Keratinocyte (primary cell): ENCODE measurements around the gene MTA1. TPM values are rescaled to one million over a fixed set of nuclear protein-coding genes. Genes with fewer than 3 reads are reported as not detected.

Experiments
- DNase-seq: peaks from one replicate; pipeline ENCODE4 v3.0.0-alpha.2; 2011; ENCODE audit warnings: low read depth, missing footprints, low spot score
- FAIRE-seq: peaks from 2 replicates; lab custom pipeline; 2011; peaks lifted over from hg19 to GRCh38; lab: Jason Lieb, UNC
- H2AFZ ChIP-seq: 2 replicates; pipeline ENCODE4 v1.6.0; 2012; ENCODE audit warnings: low read length, control low read depth, inconsistent platforms; ENCODE audit not compliant: control insufficient read depth
- H3K27ac ChIP-seq: 2 replicates; pipeline ENCODE4 v1.5.1; 2011; ENCODE audit warnings: low read length; ENCODE audit not compliant: control insufficient read depth, insufficient read depth
- H3K27me3 ChIP-seq: 3 replicates; pipeline ENCODE4 v1.6.0; 2011; ENCODE audit warnings: low read length; ENCODE audit not compliant: control insufficient read depth, insufficient read depth; ENCODE audit errors: extremely low read depth
- H3K36me3 ChIP-seq, 2 experiments: 2 replicates in 1 of 2; 3 replicates in 1 of 2; pipeline ENCODE4 v1.5.1; 2011; ENCODE audit warnings: low read length in 2 of 2, mild to moderate bottlenecking in 1 of 2; ENCODE audit not compliant: control insufficient read depth in 2 of 2, insufficient read depth in 2 of 2; ENCODE audit errors: extremely low read depth in 1 of 2
- H3K4me1 ChIP-seq: 3 replicates; pipeline ENCODE4 v1.5.1; 2011; ENCODE audit warnings: low read length; ENCODE audit not compliant: control insufficient read depth, insufficient read depth; ENCODE audit errors: extremely low read depth
- H3K4me2 ChIP-seq: 3 replicates; pipeline ENCODE4 v1.6.0; 2011; ENCODE audit warnings: low read depth, low read length; ENCODE audit not compliant: control insufficient read depth, insufficient read depth; ENCODE audit errors: extremely low read depth
- H3K4me3 ChIP-seq, 3 experiments: fragments of 200-600 bp in 1 of 3; sonication (generic) in 1 of 3; 2 replicates in 2 of 3; 3 replicates in 1 of 3; pipeline ENCODE4 v1.5.1; 2011 to 2016; ENCODE audit warnings: low read length in 3 of 3, mild to moderate bottlenecking in 3 of 3, control low read depth in 2 of 3, inconsistent platforms in 1 of 3, low read depth in 1 of 3, mixed read lengths in 1 of 3, mixed run types in 1 of 3, moderate library complexity in 1 of 3; ENCODE audit not compliant: control insufficient read depth in 2 of 3, insufficient read depth in 2 of 3; ENCODE audit errors: extremely low read depth in 1 of 3
- H3K79me2 ChIP-seq: 2 replicates; pipeline ENCODE4 v1.6.0; 2012; ENCODE audit warnings: low read length; ENCODE audit not compliant: control insufficient read depth, insufficient read depth
- H3K9ac ChIP-seq: 3 replicates; pipeline ENCODE4 v1.6.0; 2011; ENCODE audit warnings: low read length; ENCODE audit not compliant: control insufficient read depth, insufficient read depth; ENCODE audit errors: extremely low read depth
- H3K9me1 ChIP-seq: 3 replicates; pipeline ENCODE4 v1.6.0; 2011; ENCODE audit warnings: low read length; ENCODE audit not compliant: control insufficient read depth, insufficient read depth; ENCODE audit errors: extremely low read depth
- H3K9me3 ChIP-seq: 2 replicates; pipeline ENCODE4 v1.5.1; 2012; ENCODE audit warnings: low read depth, low read length; ENCODE audit not compliant: control insufficient read depth
- H4K20me1 ChIP-seq: 3 replicates; pipeline ENCODE4 v1.6.0; 2011; ENCODE audit warnings: low read length; ENCODE audit not compliant: control insufficient read depth, insufficient read depth; ENCODE audit errors: extremely low read depth
- EZH2 ChIP-seq: IDR thresholded peaks from one replicate; pipeline ENCODE4 v1.6.1; 2012; ENCODE audit warnings: inconsistent platforms, mild to moderate bottlenecking, low read length, moderate library complexity
- dilution Hi-C: fragments of 300-500 bp; cut with MboI; formaldehyde crosslinking; loops from one replicate; pipeline ENCODE4 v1.7.0; 2020; ENCODE audit warnings: low sequenced_read_pairs; ENCODE audit not compliant: extremely low pct_ligation_motif_present
- polyA plus RNA-seq, 5 experiments: library from polyadenylated mRNA; depleted of rRNA in 3 of 5; stranded (reverse) in 3 of 5; stranded (forward) in 1 of 5; unstranded in 1 of 5; fragments of >200 nt; gene quantifications; 1 replicate in 1 of 5; 2 replicates in 3 of 5; 3 replicates in 1 of 5; pipeline versions ENCODE4 v1.2.1 to v1.2.3, GENCODE V29; 2011 to 2012; ENCODE audit warnings: missing spikeins in 2 of 5, low read depth in 1 of 5, low replicate concordance in 1 of 5
- TF ChIP-seq, protein P1 (sequence below), 3 experiments: IDR thresholded peaks in 1 of 3; conservative IDR thresholded peaks in 1 of 3; optimal IDR thresholded peaks in 1 of 3; 2 replicates in 2 of 3; 3 replicates in 1 of 3; pipeline versions ENCODE3 to v1.5.1; 2011; ENCODE audit warnings: low read length in 3 of 3, mild to moderate bottlenecking in 3 of 3, moderate library complexity in 2 of 3, control low read depth in 1 of 3, inconsistent platforms in 1 of 3; ENCODE audit not compliant: insufficient read depth in 2 of 3; ENCODE audit errors: extremely low read depth in 1 of 3

Gene MTA1
- polyA plus RNA-seq, 1 donor (not counting 4 experiments of a cell fraction or from before 2014, with no cell fraction given), result 33.6 TPM

GRCh38 chr14:105500036-105500725, 80.6 kb downstream of the MTA1 start:
- Histone ChIP-seq H3K27ac (no peak overlapping the region), H3K36me3 (peaks cover 0 to 3% of the 10 kb centered on the region in 2 experiments), H2AFZ (no peak overlapping the region), H3K4me3 (no peak overlapping the region), H4K20me1 (no peaks in the 10 kb centered on the region), H3K27me3 (no peaks in the 10 kb centered on the region), H3K4me1 (peaks cover 6% of the 10 kb centered on the region), H3K9me1 (no peaks in the 10 kb centered on the region), H3K79me2 (no peaks in the 10 kb centered on the region), H3K9me3 (no peaks in the 10 kb centered on the region), H3K9ac (no peak overlapping the region), H3K4me2 (no peak overlapping the region)
- no peak for DNase-seq
- TF ChIP-seq, protein P1, sequence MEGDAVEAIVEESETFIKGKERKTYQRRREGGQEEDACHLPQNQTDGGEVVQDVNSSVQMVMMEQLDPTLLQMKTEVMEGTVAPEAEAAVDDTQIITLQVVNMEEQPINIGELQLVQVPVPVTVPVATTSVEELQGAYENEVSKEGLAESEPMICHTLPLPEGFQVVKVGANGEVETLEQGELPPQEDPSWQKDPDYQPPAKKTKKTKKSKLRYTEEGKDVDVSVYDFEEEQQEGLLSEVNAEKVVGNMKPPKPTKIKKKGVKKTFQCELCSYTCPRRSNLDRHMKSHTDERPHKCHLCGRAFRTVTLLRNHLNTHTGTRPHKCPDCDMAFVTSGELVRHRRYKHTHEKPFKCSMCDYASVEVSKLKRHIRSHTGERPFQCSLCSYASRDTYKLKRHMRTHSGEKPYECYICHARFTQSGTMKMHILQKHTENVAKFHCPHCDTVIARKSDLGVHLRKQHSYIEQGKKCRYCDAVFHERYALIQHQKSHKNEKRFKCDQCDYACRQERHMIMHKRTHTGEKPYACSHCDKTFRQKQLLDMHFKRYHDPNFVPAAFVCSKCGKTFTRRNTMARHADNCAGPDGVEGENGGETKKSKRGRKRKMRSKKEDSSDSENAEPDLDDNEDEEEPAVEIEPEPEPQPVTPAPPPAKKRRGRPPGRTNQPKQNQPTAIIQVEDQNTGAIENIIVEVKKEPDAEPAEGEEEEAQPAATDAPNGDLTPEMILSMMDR (optimal IDR thresholded peaks at IDR 0.05 in 1 of 3, IDR thresholded peaks at IDR 0.05 in 1 of 3, conservative IDR thresholded peaks at IDR 0.05 in 1 of 3; ENCODE audit: extremely low read depth in 1 of 3, insufficient read depth in 2 of 3, low read length in 3 of 3), result no peak
- no peak for TF ChIP-seq EZH2
- dilution Hi-C loops, result no loop called here
- no peak for FAIRE-seq

GRCh38 chr14:105500726-105501101, 81.1 kb downstream of the MTA1 start:
- DNase-seq (no peak), FAIRE-seq (no peak)
- TF ChIP-seq, protein P1 (optimal IDR thresholded peaks at IDR 0.05 in 1 of 3, IDR thresholded peaks at IDR 0.05 in 1 of 3, conservative IDR thresholded peaks at IDR 0.05 in 1 of 3; ENCODE audit: extremely low read depth in 1 of 3, insufficient read depth in 2 of 3, low read length in 3 of 3), result no peak
- TF ChIP-seq EZH2, result no peak
- Histone ChIP-seq H3K4me1 (peaks cover 6% of the 10 kb centered on the region), H3K9ac (no peak overlapping the region), H3K4me2 (no peak overlapping the region), H4K20me1 (no peaks in the 10 kb centered on the region), H3K36me3 (peaks cover 0 to 3% of the 10 kb centered on the region in 2 experiments), H3K27ac (no peak overlapping the region), H2AFZ (no peak overlapping the region), H3K9me3 (no peaks in the 10 kb centered on the region), H3K79me2 (no peaks in the 10 kb centered on the region), H3K4me3 (no peak overlapping the region), H3K9me1 (no peaks in the 10 kb centered on the region), H3K27me3 (no peaks in the 10 kb centered on the region)
- dilution Hi-C loops, result no loop called here
